Ishikawa (cell line): ENCODE results near the gene GNA14.

ENCODE experiments used
- EP300 ChIP-seq: IDR thresholded peaks from 2 replicates; pipeline ENCODE4 v1.6.1; 2012; ENCODE audit warnings: borderline replicate concordance
- YY1 ChIP-seq: IDR thresholded peaks from 2 replicates; pipeline ENCODE4 v1.6.1; 2012; ENCODE audit warnings: low read depth
- TF ChIP-seq, protein P1 (sequence below): IDR thresholded peaks from 2 replicates; pipeline ENCODE4 v1.6.1; 2012; ENCODE audit warnings: low read depth, mild to moderate bottlenecking

DNA sequence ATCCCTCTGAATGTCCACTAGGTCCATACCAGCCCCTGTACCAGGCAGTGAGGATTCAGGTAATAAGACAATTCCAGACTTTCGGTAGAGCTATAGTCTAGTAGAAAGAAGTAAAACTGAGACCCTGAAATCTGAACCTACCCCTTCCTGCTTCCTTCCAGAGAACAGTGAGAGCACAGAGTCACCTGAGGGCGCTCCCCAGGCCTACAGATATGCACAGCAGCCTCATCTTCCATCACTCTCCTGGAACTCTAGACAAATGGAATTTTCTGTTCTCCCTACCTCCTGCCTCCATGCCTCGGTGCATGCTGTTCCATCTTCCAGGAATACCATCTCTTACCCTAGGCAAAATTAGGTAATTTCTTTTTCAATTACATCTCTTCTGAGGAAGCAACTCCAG is 3.1 kb upstream of the GNA14 start:
- TF ChIP-seq EP300: no peak
- TF ChIP-seq, protein P1, sequence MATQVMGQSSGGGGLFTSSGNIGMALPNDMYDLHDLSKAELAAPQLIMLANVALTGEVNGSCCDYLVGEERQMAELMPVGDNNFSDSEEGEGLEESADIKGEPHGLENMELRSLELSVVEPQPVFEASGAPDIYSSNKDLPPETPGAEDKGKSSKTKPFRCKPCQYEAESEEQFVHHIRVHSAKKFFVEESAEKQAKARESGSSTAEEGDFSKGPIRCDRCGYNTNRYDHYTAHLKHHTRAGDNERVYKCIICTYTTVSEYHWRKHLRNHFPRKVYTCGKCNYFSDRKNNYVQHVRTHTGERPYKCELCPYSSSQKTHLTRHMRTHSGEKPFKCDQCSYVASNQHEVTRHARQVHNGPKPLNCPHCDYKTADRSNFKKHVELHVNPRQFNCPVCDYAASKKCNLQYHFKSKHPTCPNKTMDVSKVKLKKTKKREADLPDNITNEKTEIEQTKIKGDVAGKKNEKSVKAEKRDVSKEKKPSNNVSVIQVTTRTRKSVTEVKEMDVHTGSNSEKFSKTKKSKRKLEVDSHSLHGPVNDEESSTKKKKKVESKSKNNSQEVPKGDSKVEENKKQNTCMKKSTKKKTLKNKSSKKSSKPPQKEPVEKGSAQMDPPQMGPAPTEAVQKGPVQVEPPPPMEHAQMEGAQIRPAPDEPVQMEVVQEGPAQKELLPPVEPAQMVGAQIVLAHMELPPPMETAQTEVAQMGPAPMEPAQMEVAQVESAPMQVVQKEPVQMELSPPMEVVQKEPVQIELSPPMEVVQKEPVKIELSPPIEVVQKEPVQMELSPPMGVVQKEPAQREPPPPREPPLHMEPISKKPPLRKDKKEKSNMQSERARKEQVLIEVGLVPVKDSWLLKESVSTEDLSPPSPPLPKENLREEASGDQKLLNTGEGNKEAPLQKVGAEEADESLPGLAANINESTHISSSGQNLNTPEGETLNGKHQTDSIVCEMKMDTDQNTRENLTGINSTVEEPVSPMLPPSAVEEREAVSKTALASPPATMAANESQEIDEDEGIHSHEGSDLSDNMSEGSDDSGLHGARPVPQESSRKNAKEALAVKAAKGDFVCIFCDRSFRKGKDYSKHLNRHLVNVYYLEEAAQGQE: no peak
- TF ChIP-seq YY1: no peak
